HepG2 (cell line): ENCODE measurements around the gene PARD3. TPM values are rescaled to one million over a fixed set of nuclear protein-coding genes. Genes with fewer than 3 reads are reported as not detected.

Experiments used
- ATAC-seq: fragments of 200-7000 bp; cut with Tn5 transposase; 3 replicates; pipeline ENCODE4 v1.9.1; 2020; ENCODE audit warnings: mild to moderate bottlenecking, moderate library complexity
- BruUV-seq: library from RNA; stranded (reverse); fragments of 400-500 nt; replicated peaks from 2 replicates; lab custom pipeline; 2021; lab: Mats Ljungman, UMichigan
- CTCF ChIA-PET: fragments of 300-600 bp; formaldehyde crosslinking; extraction: SDS; loops from one replicate; lab custom pipeline; 2021; ENCODE audit warnings: low total read pairs, inconsistent platforms, low intra/inter-chr PET ratio; lab: Yijun Ruan, JAX
- POLR2A ChIA-PET: fragments of 350-600 bp; sonication (Branson Sonifier 250); formaldehyde crosslinking; loops from one replicate; lab custom pipeline; 2020; ENCODE audit warnings: antibody characterized with exemption, inconsistent platforms; lab: Yijun Ruan, JAX
- DNase-seq: peaks from one replicate; pipeline ENCODE4 v3.0.0-alpha.2; 2015; ENCODE audit warnings: low spot score
- FAIRE-seq: peaks from 3 replicates; lab custom pipeline; 2011; peaks lifted over from hg19 to GRCh38; lab: Jason Lieb, UNC
- H2AFZ ChIP-seq: one replicate; pipeline ENCODE4 v1.6.1; 2011; ENCODE audit warnings: low read length, inconsistent platforms
- H3K27ac ChIP-seq: fragments of 300-600 bp; 3 replicates; pipeline ENCODE4 v1.8.0; 2011; ENCODE audit warnings: mixed run types, mild to moderate bottlenecking, mixed read lengths, low read length, inconsistent platforms; ENCODE audit not compliant: insufficient read depth; ENCODE audit errors: extremely low read length
- H3K27me3 ChIP-seq, 2 experiments: fragments of 200-600 bp in 1 of 2; 2 replicates in 1 of 2; 3 replicates in 1 of 2; pipeline versions ENCODE4 v1.6.0 to v1.8.0; 2011; ENCODE audit warnings: low read length in 2 of 2, mild to moderate bottlenecking in 2 of 2, moderate library complexity in 2 of 2, inconsistent platforms in 1 of 2; ENCODE audit not compliant: insufficient read depth in 2 of 2, control insufficient read depth in 1 of 2
- H3K36me3 ChIP-seq, 2 experiments: fragments of 200-600 bp in 1 of 2; replicated peaks in 1 of 2; 2 replicates in 1 of 2; 3 replicates in 1 of 2; pipeline versions ENCODE4 v1.5.1 to v1.8.0; 2011; ENCODE audit warnings: low read length in 2 of 2, inconsistent platforms in 1 of 2; ENCODE audit not compliant: insufficient read depth in 2 of 2, control insufficient read depth in 1 of 2
- H3K4me1 ChIP-seq: 2 replicates; pipeline ENCODE4 v1.5.1; 2012; ENCODE audit warnings: low read length, inconsistent platforms; ENCODE audit not compliant: insufficient read depth
- H3K4me2 ChIP-seq: 2 replicates; pipeline ENCODE4 v1.6.0; 2011; ENCODE audit warnings: low read depth, low read length, inconsistent platforms
- H3K4me3 ChIP-seq, 3 experiments: fragments of 200-600 bp in 1 of 3; sonication (generic), shearing (Covaris generic) in 1 of 3; replicated peaks in 1 of 3; 2 replicates each; pipeline ENCODE4 v1.5.1; 2011 to 2016; ENCODE audit warnings: low read length in 3 of 3, inconsistent platforms in 2 of 3, low read depth in 2 of 3, mild to moderate bottlenecking in 2 of 3, control low read depth in 1 of 3, mixed read lengths in 1 of 3; ENCODE audit not compliant: insufficient read depth in 1 of 3
- H3K79me2 ChIP-seq: one replicate; pipeline ENCODE4 v1.6.1; 2011; ENCODE audit warnings: low read length, inconsistent platforms; ENCODE audit not compliant: insufficient read depth
- H3K9ac ChIP-seq: 2 replicates; pipeline ENCODE4 v1.6.0; 2011; ENCODE audit warnings: mild to moderate bottlenecking, low read depth, low read length, inconsistent platforms; ENCODE audit not compliant: insufficient read depth
- H3K9me3 ChIP-seq: 2 replicates; pipeline ENCODE4 v1.5.1; 2012; ENCODE audit warnings: mild to moderate bottlenecking, low read length
- H4K20me1 ChIP-seq: 2 replicates; pipeline ENCODE4 v1.6.0; 2011; ENCODE audit warnings: inconsistent platforms, mild to moderate bottlenecking, low read length, moderate library complexity; ENCODE audit not compliant: insufficient read depth
- HDAC2 ChIP-seq: sonication (generic); formaldehyde crosslinking; IDR thresholded peaks from 2 replicates; pipeline ENCODE4 v1.4.0; 2020; ENCODE audit warnings: missing genetic modification reagents
- KAT7 ChIP-seq: IDR thresholded peaks from 2 replicates; pipeline ENCODE4 v1.6.1; 2018; ENCODE audit warnings: borderline replicate concordance, missing compliant biosample characterization
- MAFK ChIP-seq, 2 experiments: IDR thresholded peaks in 1 of 2; conservative IDR thresholded peaks in 1 of 2; 2 replicates each; pipeline ENCODE4 v1.6.1; 2011; ENCODE audit warnings: improper control_type of control experiment in 2 of 2, low read length in 2 of 2
- MEIS2 ChIP-seq: sonication (generic); formaldehyde crosslinking; IDR thresholded peaks from 2 replicates; pipeline ENCODE4 v1.9.0; 2021; ENCODE audit warnings: mild to moderate bottlenecking, missing genetic modification reagents
- MIER2 ChIP-seq: IDR thresholded peaks from 2 replicates; pipeline ENCODE4 v1.6.1; 2016; ENCODE audit warnings: missing biosample characterization, missing genetic modification reagents
- PATZ1 ChIP-seq: sonication (generic); formaldehyde crosslinking; IDR thresholded peaks from 2 replicates; pipeline ENCODE4 v1.4.0; 2020; ENCODE audit warnings: missing genetic modification reagents
- POLR2AphosphoS5 ChIP-seq: IDR thresholded peaks from 2 replicates; pipeline ENCODE4 v1.6.1; 2012; ENCODE audit warnings: low read depth, low read length
- RCOR2 ChIP-seq: IDR thresholded peaks from 2 replicates; pipeline ENCODE4 v1.6.1; 2016; ENCODE audit warnings: missing biosample characterization, missing genetic modification reagents
- SKIL ChIP-seq: sonication (generic); formaldehyde crosslinking; IDR thresholded peaks from 2 replicates; pipeline ENCODE4 v1.8.0; 2022; ENCODE audit warnings: missing genetic modification reagents, mild to moderate bottlenecking, moderate library complexity, borderline replicate concordance
- SP5 ChIP-seq: IDR thresholded peaks from 2 replicates; pipeline ENCODE4 v1.6.1; 2016; ENCODE audit warnings: low read depth, borderline replicate concordance
- TRIM24 ChIP-seq: sonication (generic); formaldehyde crosslinking; IDR thresholded peaks from 2 replicates; pipeline ENCODE4 v1.8.0; 2022; ENCODE audit warnings: mild to moderate bottlenecking, missing genetic modification reagents
- ZNF281 ChIP-seq: sonication (generic); formaldehyde crosslinking; IDR thresholded peaks from 2 replicates; pipeline ENCODE4 v1.4.0; 2020; ENCODE audit warnings: missing genetic modification reagents, borderline replicate concordance
- WGBS: methylation state at CpG from one replicate; pipeline ENCODE4 v1.1.6; 2017; ENCODE audit warnings: low lambda C conversion rate; 5-methylcytosine and 5-hydroxymethylcytosine counted together
- in situ Hi-C: cut with HindIII; loops from 2 replicates; pipeline ENCODE4 v1.10.0; 2017; ENCODE audit warnings: low pct_unique_long_range_greater_than_20kb; ENCODE audit not compliant: extremely low pct_ligation_motif_present
- intact Hi-C: fragments of 100-400 bp; cut with micrococcal nuclease; formaldehyde crosslinking; loops from one replicate; pipeline ENCODE4 v1.10.0; 2022; ENCODE audit not compliant: unreplicated experiment
- polyA plus RNA-seq, 8 experiments: library from polyadenylated mRNA; depleted of rRNA in 3 of 8; stranded (reverse) in 7 of 8; unstranded in 1 of 8; fragments of >200 nt; fragmentation: Illumina TruSeq in 4 of 8; extraction: Trizol in 4 of 8; gene quantifications; 2 replicates each; pipeline versions ENCODE4 v1.2.1 to v1.2.3, GENCODE V29; 2011 to 2016; ENCODE audit warnings: low read depth in 4 of 8, missing spikeins in 1 of 8, mixed read lengths in 1 of 8; ENCODE audit not compliant: insufficient read depth in 1 of 8
- total RNA-seq, 5 experiments: library from RNA; depleted of rRNA; stranded (reverse); fragments of >200 nt; fragmentation: Illumina TruSeq; extraction: Trizol; gene quantifications; 2 replicates each; pipeline ENCODE4 v1.2.3, GENCODE V29; 2016; ENCODE audit warnings: low read depth in 1 of 5

The PARD3 gene
- total and polyA plus RNA-seq, 2 of the 13 experiments (the other 11 are each of a cell fraction or from before 2014, with no cell fraction given): 40.9 to 60.0 TPM

DNA sequence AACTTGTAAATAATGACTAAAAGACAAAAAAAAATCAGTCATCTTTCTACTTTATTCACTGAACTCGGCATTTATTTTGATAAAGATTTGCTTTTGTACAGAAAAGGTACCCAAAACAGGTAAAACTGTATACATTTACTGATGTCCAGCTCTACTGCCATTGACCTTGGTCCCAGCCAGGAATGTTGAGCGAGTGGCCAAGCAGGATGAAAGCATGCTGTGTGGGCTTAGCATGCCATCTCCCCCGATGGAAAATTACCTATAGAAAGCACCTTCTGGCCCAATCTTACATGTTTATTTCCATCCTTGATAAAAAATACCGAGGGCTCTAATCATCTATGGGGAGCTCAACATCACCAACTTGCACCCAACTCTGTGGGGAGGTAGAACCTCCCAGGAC lies 6.8 kb downstream of the PARD3 start:
- Histone ChIP-seq H2AFZ (no peak overlapping the region), H3K79me2 (peaks cover 90% of the 10 kb centered on the region), H3K4me2 (no peak overlapping the region), H4K20me1 (peaks cover 60% of the 10 kb centered on the region), H3K27ac (no peak overlapping the region), H3K36me3 (peaks cover 0 to 3% of the 10 kb centered on the region in 2 experiments; a peak in 3 of 5 replicates), H3K27me3 (no peaks in the 10 kb centered on the region), H3K9ac (no peak overlapping the region), H3K4me1 (peaks cover 55% of the 10 kb centered on the region), H3K4me3 (no peak overlapping the region), H3K9me3 (no peaks in the 10 kb centered on the region)
- intact Hi-C loops (no loop called here), in situ Hi-C loops (no loop called here)
- no TSS peak for BruUV-seq
- peak; percentile 61 for ATAC-seq
- ChIA-PET POLR2A (no interaction called here), CTCF (no interaction called here)
- no peak for FAIRE-seq
- no peak for DNase-seq
- WGBS: 76% methylated on average over 4 of the region's 4 CpGs
- TF ChIP-seq MIER2 (CRISPR knock-in tag): no peak
- peak in 1 of 2 experiments; percentile 52; a peak in 2 of 4 replicates for TF ChIP-seq MAFK (conservative IDR thresholded peaks at IDR 0.05 in 1 of 2, IDR thresholded peaks at IDR 0.05 in 1 of 2; ENCODE audit: low read length in 2 of 2)

DNA sequence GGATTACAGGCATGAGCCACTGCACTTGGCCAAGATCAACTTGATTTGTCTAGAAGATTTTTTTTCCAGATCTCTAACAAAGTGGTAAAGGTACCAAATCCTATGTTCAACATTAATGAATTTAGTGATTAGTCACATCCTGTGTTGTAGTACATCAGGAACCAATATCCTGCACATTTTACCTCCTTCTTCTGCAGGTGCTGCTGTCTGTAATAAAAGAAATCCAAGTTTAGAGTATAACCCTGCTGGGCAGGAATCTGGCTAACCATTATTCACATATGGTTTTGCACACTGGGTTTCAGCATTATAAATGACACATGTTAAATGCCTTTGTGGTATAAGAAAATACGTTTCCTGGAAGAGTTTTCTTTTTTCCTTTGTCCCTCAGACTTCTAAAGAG lies 10.8 kb downstream of the PARD3 start:
- Histone ChIP-seq H3K79me2 (peaks cover 77% of the 10 kb centered on the region), H4K20me1 (peaks cover 34% of the 10 kb centered on the region), H3K27ac (no peak overlapping the region), H3K4me3 (no peak overlapping the region), H3K4me1 (peaks cover 19% of the 10 kb centered on the region), H2AFZ (no peak overlapping the region), H3K4me2 (no peak overlapping the region), H3K9me3 (no peaks in the 10 kb centered on the region), H3K36me3 (peaks cover 2 to 7% of the 10 kb centered on the region in 2 experiments; a peak in 2 of 5 replicates), H3K27me3 (no peaks in the 10 kb centered on the region), H3K9ac (no peak overlapping the region)
- WGBS: 98% methylated on average over 1 of the region's 1 CpG
- DNase-seq: no peak
- in situ Hi-C loops: no loop called here
- FAIRE-seq: no peak
- no peak for ATAC-seq
- POLR2A ChIA-PET: no interaction called here
- CTCF ChIA-PET: no interaction called here
- BruUV-seq: no TSS peak
- intact Hi-C loops: no loop called here
- TF ChIP-seq POLR2AphosphoS5: no peak
- TF ChIP-seq PATZ1: no peak
- no peak for TF ChIP-seq KAT7 (CRISPR knock-in tag)
- TF ChIP-seq TRIM24 (CRISPR knock-in tag): no peak
- no peak for TF ChIP-seq MEIS2 (CRISPR knock-in tag)
- TF ChIP-seq MIER2 (CRISPR knock-in tag): no peak
- no peak for TF ChIP-seq ZNF281 (CRISPR knock-in tag)
- TF ChIP-seq SKIL (CRISPR knock-in tag): no peak
- no peak for TF ChIP-seq RCOR2 (CRISPR knock-in tag)
- no peak for TF ChIP-seq HDAC2
- TF ChIP-seq SP5 (CRISPR knock-in tag): no peak
